Measurements from ENCODE around the gene ANKRD29. TPM values are rescaled to one million over a fixed set of nuclear protein-coding genes. Genes with fewer than 3 reads are reported as not detected.

Gene ANKRD29
- total and polyA plus RNA-seq, 7 donors = 0.57 to 2.1 (median 1.1) TPM

DNA sequence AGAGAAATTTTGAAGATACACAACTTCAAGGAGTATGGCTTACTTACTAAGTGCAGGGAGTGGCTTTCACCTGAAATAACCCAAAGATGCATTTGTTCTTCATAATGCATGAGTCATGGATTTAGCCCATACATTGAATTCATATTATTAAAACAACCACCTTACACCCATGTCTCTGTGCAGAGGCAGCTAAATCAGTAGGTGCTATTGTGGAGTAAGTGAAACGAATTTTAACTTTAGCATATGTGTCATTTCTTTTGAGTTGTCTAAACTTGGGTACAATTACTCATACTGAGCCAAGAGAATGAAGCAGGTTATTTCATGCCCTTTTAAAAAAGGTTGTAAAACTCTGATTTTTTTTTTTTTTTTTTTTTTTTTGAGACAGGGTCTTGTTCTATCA lies 11.0 kb upstream of the ANKRD29 start:
- no peaks in the 10 kb centered on the region for H3K4me1 ChIP-seq
- no peak overlapping the region for H3K27ac ChIP-seq
- H3K27me3 ChIP-seq (ENCODE audit: insufficient read depth in 3 of 3, low read length in 2 of 3) = peaks cover 0 to 2% (median 0%) of the 10 kb centered on the region in 3 donors
- WGBS, 3 donors = 64 to 84% (median 73%) methylated on average over 1 of the region's 1 CpG
- no peaks in the 10 kb centered on the region for H3K9me3 ChIP-seq
- H3K4me3 ChIP-seq = no peak overlapping the region
- no peaks in the 10 kb centered on the region for H3K36me3 ChIP-seq (ENCODE audit: insufficient read depth in 1 of 2, low read depth in 1 of 2)
- no peak for DNase-seq
- intact Hi-C loops (cut with DNase I) = no loop called here
- no peak for ATAC-seq
- TF ChIP-seq, protein P1, sequence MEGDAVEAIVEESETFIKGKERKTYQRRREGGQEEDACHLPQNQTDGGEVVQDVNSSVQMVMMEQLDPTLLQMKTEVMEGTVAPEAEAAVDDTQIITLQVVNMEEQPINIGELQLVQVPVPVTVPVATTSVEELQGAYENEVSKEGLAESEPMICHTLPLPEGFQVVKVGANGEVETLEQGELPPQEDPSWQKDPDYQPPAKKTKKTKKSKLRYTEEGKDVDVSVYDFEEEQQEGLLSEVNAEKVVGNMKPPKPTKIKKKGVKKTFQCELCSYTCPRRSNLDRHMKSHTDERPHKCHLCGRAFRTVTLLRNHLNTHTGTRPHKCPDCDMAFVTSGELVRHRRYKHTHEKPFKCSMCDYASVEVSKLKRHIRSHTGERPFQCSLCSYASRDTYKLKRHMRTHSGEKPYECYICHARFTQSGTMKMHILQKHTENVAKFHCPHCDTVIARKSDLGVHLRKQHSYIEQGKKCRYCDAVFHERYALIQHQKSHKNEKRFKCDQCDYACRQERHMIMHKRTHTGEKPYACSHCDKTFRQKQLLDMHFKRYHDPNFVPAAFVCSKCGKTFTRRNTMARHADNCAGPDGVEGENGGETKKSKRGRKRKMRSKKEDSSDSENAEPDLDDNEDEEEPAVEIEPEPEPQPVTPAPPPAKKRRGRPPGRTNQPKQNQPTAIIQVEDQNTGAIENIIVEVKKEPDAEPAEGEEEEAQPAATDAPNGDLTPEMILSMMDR (IDR thresholded peaks at IDR 0.05) = no peak

- TF ChIP-seq, protein P1 (IDR thresholded peaks at IDR 0.05) = no peak
- peak in 1 of 4 donors; percentile 54 for ATAC-seq
- 14 to 53% (median 17%) methylated on average over 1 of the region's 1 CpG for WGBS, 3 donors
- Histone ChIP-seq H3K4me3 (no peak overlapping the region), H3K9me3 (no peaks in the 10 kb centered on the region), H3K36me3 (ENCODE audit: insufficient read depth in 1 of 2, low read depth in 1 of 2) (no peaks in the 10 kb centered on the region), H3K27ac (no peak overlapping the region), H3K27me3 (ENCODE audit: insufficient read depth in 3 of 3, low read length in 2 of 3) (peaks cover 0 to 2% (median 0%) of the 10 kb centered on the region in 3 donors), H3K4me1 (no peaks in the 10 kb centered on the region)
- intact Hi-C loops (cut with DNase I) = no loop called here
- DNase-seq = no peak
Measured at GRCh38 chr18:23671564-23671963, 8.9 kb upstream of the ANKRD29 start.

- no peak for ATAC-seq
- H3K27ac ChIP-seq = no peak overlapping the region
- intact Hi-C loops (cut with DNase I) = no loop called here
- H3K36me3 ChIP-seq (ENCODE audit: insufficient read depth in 1 of 2, low read depth in 1 of 2) = no peaks in the 10 kb centered on the region
- 69 to 72% (median 72%) methylated on average over 4 of the region's 4 CpGs for WGBS, 3 donors
- H3K27me3 ChIP-seq (ENCODE audit: insufficient read depth in 3 of 3, low read length in 2 of 3) = peaks cover 0 to 3% (median 0%) of the 10 kb centered on the region in 3 donors
- TF ChIP-seq, protein P1 (IDR thresholded peaks at IDR 0.05) = no peak
- no peak overlapping the region for H3K4me3 ChIP-seq
- DNase-seq = no peak
- H3K4me1 ChIP-seq = no peaks in the 10 kb centered on the region
- H3K9me3 ChIP-seq = no peaks in the 10 kb centered on the region
Measured at GRCh38 chr18:23669804-23670405, 7.2 kb upstream of the ANKRD29 start.

DNA sequence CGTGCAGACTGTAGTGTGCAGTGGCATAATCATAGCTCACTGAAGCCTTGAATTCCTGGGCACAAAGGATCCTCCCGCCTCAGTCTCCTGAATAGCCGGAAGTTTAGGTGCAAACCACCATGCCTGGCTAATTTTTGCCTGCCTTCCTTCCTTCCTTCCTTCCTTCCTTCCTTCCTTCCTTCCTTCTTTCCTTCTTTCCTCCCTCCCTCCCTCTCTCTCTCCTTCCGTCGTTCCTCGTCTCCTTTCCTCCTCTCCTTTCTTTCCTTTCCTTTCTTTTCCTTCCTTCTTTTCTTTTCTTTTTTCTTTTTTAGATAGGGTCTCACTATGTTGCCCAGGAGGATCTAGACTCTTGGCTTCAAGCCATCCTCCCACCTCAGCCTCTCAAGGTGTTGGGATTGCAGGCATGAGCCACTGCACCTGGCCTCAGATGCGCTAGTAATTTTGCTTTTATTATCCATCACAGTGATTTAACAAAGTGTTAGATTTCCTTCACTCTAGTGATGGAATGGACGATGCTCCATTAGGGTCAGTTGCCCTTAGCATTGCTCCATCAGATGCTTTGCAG lies 6.6 kb upstream of the ANKRD29 start:
- H3K4me3 ChIP-seq = no peak overlapping the region
- H3K36me3 ChIP-seq (ENCODE audit: insufficient read depth in 1 of 2, low read depth in 1 of 2) = no peaks in the 10 kb centered on the region
- DNase-seq (no peak), ATAC-seq (no peak)
- no peak overlapping the region for H3K27ac ChIP-seq
- no peaks in the 10 kb centered on the region for H3K9me3 ChIP-seq
- peaks cover 0 to 3% (median 0%) of the 10 kb centered on the region in 3 donors for H3K27me3 ChIP-seq (ENCODE audit: insufficient read depth in 3 of 3, low read length in 2 of 3)
- WGBS, 3 donors = 66 to 85% (median 71%) methylated on average over 8 of the region's 8 CpGs
- H3K4me1 ChIP-seq = no peaks in the 10 kb centered on the region
- TF ChIP-seq, protein P1 (IDR thresholded peaks at IDR 0.05) = no peak
- intact Hi-C loops (cut with DNase I) = no loop called here

All from psoas muscle (tissue), 8 donors.